NCI-H748 (cell line): ENCODE data around the gene GPR37.
A peak's percentile ranks its signal among the peaks of the same experiment; 100 is the strongest.

Experiments used
- DNase-seq: peaks from one replicate; lab custom pipeline; 2025; ENCODE audit not compliant: unreplicated experiment; lab: John Stamatoyannopoulos, UW

Gene GPR37, protein sequence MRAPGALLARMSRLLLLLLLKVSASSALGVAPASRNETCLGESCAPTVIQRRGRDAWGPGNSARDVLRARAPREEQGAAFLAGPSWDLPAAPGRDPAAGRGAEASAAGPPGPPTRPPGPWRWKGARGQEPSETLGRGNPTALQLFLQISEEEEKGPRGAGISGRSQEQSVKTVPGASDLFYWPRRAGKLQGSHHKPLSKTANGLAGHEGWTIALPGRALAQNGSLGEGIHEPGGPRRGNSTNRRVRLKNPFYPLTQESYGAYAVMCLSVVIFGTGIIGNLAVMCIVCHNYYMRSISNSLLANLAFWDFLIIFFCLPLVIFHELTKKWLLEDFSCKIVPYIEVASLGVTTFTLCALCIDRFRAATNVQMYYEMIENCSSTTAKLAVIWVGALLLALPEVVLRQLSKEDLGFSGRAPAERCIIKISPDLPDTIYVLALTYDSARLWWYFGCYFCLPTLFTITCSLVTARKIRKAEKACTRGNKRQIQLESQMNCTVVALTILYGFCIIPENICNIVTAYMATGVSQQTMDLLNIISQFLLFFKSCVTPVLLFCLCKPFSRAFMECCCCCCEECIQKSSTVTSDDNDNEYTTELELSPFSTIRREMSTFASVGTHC

DNA sequence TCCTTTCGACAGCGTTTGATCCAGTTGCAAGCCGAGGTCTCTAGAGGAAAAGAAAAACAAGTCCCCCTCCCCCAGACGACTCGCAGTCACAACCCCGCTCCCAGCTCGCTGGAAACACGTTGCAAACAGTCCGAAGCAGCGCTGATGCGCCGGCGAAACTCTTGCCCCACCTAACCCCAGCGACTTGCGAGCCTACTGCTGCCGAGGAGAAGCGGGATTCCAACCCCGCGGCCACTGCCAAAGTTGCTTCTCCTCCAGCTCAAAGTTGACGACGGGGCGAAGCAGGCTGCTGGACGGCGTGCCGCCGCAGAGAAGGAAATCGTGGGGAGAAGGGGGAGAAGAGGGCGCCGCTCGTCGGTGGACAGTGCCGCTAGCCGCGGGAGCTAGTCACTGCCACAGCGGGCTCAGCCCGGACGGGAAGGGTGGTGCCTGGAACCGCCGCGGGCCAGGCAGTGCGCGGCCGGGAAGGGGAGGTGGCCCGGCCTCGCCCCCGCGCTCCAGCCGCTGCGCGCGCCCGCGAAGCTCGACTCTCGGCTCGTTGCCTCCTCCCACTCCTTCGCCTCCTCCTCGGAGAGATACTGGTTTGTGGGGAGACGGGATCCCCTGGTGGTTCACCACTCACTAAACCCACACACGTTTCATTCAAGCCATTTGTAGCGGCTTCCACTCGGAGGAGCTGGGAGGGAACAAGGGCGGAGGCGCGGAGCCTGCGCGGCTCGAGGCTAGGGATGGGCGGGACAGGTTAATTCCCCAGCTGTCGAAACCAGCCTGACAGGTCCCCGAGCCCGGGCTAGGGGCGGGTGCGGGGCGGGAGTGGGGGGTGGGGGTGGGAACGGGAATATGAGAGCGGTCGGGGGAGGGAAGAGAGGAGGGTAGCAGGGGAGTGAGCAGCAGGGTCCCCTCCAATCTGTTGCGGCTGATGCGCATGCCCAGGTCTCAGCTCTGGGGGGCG, at the start of gene GPR37:
Gene GPR37, minus strand, starts transcription at position 392 of the 952 bp plus-strand sequence. CDS start 816 bp downstream, outside the sequence.
- DNase-seq, result peak; percentile 87

DNA sequence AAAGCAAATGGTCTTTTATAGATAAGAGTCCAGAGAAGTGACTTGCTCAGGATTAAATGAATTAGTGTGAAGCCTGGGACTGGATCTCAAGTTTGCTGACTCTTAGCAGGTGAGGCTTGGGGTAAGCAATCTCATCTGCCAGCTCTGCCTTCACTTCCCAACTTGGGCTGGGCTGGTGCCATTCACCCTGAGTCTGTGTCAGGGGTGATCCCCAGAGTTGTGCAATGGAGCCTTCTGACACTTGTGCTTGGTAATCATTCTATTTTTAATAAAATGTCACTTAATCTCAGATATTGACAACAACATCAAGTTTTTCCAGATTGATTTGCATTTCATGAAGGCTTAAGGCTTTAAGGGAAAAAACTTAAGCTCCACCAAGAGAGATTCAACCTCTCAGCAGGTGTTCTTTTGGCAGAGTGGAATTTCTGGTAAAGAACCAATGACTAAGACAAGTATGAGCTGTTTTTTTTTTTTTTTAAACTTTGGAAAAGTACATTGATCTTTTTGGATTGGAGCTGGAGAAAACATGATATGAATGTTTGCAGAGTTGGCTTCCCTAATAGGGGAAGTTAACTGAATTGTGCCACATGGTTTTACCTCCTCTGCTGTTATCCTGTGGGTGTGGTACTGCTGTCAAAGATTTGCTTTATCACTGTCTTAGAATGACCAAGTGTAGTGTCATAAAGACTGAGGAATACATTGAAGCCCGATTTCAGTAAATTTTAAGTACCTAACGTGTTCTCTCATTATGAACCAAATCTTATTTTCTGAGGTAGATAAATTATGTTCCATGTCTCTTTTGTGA, 48.6 kb upstream of the GPR37 start:
- DNase-seq, result no peak

GRCh38 chr7:124812764-124813163, 47.2 kb upstream of the GPR37 start:
- no peak for DNase-seq

DNA sequence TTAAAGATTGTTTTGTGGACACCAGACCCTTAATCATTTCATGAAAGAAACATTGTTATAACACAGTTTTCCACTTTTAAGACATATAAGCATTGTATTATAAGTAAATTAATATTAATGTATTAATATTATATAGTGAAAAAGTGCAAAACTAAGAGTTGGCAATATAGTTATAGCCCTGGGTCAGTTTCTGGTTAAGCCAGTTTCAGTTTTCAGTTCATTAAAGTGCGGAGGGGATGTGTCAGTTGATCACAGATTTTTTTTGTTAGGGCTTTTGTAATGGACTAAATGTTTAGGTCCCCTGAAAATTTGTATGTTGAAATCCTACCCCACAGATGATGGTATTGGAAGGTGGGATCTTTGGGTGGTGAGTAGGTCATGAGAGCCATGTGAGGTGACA, 45.7 kb upstream of the GPR37 start:
- DNase-seq, result no peak

DNA sequence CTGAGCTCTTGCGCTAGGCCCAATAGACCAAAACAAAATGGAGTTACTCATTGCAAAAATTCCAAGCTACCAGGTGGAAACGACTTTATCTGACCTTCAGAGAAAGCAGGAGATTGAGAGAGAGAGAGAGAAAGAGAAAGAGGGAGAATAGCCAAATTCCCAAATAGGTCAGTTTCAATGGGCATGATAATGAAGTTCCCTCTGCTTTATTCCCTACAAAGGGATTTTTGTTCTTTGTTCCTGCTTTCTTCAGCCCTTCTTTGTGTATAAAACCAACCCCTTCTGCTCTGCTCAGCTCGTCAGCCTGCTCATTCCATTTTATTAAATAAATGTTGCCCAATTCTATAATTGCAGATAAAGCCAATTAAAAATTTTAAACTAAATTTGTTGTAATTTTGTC, 45.0 kb upstream of the GPR37 start:
- no peak for DNase-seq

- DNase-seq, result no peak
These were observed 42.6 kb upstream of the GPR37 start for GRCh38 chr7:124808206-124808605.

DNA sequence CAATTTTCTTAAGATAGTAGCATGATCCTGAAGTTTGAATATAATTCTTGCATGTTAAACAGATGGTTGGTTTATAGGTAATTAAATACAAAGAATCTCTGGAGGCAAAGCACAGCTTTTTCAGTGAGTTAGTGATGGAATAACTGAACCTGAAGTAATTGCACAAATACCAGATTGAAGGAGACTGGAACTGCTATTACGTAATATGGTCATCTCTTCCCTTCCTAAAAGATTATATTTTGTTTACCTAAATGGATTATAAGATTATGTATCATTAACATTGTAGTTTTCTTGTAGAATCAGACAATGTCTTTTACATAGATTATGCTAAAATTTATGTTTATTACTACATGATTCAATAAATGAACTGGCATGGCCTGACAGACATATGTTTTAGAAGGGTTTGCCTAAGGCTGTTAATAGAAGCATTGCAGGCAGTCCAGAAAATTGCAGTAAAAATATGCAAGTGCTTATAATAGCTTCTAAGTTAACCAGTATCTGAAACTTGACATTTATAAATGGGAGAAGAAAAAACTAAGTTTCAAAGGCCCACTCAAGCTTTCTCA, 35.8 kb upstream of the GPR37 start:
- DNase-seq, result no peak

- no peak for DNase-seq
These were observed 34.8 kb upstream of the GPR37 start for GRCh38 chr7:124800386-124800785.

- DNase-seq, result no peak
These were observed 33.9 kb upstream of the GPR37 start for GRCh38 chr7:124799448-124799847.

DNA sequence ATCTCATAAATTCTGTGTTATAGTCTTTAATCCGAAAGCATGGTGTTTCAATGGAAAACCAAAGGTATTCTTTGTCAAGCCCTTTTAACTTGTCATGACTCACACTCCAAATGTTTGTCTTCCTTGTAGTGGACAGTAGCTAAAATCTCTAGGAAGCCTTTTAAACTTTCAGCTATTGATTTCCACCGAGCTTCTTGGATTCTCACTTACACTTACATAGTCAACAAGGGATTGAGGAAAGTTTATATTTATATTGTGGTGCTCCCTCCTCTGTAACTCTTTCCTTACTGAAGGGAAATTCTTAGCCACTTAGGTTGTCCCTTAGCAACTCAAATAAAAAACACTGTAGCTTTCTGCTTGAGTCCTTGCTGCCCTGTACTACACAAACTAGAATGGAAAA, 31.2 kb upstream of the GPR37 start:
- DNase-seq, result no peak

DNA sequence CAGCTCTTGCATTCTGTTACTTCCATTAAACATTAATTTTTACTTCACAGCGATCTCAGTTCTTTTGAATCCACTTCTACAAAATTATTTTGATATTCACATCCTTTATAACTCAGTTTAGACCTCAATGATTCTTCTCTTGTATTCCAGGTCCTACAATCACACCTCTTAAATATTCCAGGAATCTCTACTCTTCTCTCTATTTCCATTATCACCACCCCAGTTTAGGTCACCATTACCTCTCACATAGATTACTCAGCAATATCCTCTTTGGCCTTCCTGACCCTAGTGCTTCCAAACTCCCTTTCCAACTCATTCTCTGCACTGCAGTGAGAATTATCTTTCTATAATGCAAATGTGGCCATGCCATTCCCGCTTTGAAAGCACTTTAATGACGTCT, 27.1 kb upstream of the GPR37 start:
- no peak for DNase-seq

DNA sequence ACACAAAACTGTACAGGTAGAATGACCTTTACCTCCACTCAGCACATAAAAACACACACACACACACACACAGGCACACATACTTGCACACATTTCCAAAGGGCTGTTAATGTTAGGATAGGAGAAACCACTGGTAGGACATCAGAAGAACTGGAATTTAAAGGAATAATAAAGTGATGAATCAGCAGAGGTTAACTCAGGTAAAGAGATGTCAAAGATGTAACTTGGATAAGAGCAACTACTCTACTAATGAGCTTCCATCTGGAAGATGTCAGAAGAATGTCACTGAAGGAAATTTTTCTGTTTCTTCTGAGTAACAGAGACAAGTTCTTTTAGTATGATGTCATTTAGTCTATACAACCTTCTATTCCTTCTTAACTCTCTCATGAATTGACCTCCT, 26.4 kb upstream of the GPR37 start:
- no peak for DNase-seq

DNA sequence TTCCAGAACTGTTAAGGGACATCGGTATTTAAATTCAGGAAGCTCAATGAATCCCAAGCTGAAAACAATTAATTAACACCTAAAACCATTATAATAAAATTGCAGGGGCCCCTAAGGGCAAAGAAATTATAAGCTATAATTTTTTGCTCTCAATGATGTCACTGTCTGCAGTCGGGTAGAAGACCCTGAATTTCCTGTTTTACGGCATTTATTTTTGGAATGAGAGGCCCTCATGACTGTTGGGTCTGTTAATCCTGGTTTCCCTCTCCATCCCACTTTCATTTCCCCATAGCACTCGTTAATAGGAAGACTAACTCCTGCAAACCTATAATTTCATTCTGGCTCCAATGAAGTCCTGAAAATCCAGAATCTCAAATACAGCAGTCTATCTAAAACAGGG, 25.8 kb upstream of the GPR37 start:
- peak; percentile 9 for DNase-seq

DNA sequence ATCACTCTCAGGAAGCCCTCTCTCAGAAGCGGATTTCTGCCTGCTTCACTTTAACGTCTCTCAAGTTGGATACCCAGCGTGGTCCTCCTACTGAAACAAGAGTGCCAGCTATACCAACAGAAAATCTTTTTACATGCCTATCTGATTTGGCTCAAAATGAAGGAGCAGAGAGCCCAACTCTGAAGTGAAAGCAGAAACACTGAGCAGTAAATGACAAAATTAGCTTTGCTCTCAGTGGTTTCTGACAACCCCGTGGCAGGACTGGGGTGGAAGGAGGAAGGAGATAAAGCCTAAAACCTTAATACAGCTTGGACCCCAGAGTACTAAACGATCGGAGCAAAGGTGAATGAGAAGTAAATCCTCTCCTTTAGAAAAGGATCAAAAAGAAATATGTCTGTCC, 25.1 kb upstream of the GPR37 start:
- DNase-seq, result no peak

DNA sequence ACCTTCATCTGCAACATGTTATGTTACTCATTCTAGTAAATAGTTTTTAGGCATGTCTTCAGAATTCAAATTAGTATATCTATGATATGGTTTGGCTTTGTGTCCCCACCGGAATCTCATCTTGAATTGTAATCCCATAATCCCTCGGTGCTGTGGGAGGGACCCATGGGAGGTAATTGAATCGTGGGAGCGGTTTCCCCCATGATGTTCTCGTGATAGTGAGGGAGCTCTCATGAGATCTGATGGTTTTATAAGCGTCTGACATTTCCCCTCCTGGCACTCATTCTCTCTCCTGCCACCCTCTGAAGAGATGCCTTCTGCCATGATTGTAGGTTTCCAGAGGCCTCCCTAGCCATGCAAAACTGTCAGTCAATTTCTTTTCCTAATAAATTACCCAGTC, 20.4 kb upstream of the GPR37 start:
- DNase-seq, result no peak

DNA sequence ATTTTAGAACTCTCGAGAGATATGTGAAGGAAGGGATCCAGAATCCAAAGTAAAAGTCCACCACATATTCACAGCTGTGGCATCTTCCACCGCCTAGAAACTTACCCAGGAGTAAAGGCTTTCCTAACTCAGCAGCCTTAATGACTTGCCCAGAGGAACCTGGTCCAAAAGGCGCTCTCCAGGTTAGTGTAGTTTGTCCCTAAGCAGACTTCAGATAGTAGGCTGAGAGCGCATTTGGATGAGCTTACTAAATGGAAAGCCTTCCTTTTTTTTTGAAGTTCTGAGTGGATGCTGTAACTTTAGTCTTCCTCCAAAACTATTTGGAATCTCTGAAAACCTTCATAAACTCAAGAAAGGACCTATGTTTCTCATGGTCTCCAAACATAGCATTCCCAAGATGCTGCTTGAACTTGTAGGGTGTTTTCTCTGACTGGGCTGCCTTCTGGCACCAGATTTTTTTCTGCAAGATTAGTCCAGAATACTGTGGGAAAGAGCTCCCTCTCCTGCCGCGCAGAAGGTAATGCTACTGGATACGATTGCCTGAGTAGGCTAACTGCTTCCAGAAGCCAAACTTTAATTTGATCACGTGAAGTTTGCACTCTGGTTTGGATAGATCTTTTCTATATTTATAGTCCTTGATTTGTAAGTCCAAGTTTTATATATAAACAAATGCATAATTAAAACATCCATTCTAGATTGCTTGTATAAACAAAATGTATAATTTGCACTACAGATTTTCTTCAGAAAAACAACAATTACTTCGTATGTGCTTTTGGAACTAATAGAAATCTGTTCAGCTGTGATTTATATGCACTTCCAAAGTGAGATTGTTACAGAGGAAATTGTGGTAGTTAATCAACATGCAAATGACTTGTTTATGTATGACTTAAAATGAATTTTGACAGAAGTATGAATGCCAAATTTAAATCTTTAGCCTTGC, 19.6 kb upstream of the GPR37 start:
- DNase-seq, result peak; percentile 64

GRCh38 chr7:124783271-124783670, 17.7 kb upstream of the GPR37 start:
- DNase-seq, result no peak

DNA sequence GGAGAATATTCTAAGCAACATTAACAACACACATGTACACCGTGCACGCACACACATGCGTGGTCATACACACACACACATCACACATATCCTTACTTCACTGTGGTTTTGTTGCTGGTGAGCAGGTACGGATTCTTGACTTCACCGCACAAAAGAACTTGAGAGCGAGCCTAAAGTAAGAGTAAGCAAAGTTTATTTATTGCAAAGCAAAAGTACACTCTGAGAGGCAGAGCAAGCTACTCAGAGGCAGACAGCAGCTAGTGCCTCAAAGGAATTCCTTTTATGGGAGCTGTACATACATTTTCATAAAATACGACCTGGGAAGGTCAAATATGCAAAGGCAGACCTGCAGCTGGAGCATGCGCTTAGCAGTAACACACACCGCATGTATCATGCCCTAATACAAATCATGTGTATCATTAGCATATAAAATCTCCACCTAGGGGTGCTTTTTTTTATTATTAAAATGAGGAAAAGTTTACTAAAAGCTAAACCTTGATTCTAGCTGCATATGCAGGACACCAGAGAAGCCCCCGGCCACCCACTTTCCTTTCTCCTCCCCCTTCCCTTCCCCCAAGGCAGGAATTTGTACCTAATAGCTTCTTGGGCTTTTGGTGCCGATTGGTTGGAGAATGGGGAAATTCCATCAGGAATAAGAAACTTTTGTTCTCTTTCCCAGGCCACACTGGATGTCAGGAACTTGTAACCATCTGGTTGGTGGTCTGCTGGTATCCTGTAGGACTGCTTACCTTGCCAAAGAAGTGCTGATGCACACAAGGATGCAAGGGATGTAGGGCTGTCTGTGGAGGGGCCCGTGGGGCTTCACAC, 16.5 kb upstream of the GPR37 start:
- DNase-seq, result no peak
